ENCODE measurements around the gene CCND2. TPM values are rescaled to one million over a fixed set of nuclear protein-coding genes. Genes with fewer than 3 reads are reported as not detected.

Gene CCND2
- total and polyA plus RNA-seq, 9 of the 15 experiments (the other 6 are each of a cell fraction or from before 2014, with no cell fraction given): 13.6 to 99.3 (median 39.6) TPM

DNA sequence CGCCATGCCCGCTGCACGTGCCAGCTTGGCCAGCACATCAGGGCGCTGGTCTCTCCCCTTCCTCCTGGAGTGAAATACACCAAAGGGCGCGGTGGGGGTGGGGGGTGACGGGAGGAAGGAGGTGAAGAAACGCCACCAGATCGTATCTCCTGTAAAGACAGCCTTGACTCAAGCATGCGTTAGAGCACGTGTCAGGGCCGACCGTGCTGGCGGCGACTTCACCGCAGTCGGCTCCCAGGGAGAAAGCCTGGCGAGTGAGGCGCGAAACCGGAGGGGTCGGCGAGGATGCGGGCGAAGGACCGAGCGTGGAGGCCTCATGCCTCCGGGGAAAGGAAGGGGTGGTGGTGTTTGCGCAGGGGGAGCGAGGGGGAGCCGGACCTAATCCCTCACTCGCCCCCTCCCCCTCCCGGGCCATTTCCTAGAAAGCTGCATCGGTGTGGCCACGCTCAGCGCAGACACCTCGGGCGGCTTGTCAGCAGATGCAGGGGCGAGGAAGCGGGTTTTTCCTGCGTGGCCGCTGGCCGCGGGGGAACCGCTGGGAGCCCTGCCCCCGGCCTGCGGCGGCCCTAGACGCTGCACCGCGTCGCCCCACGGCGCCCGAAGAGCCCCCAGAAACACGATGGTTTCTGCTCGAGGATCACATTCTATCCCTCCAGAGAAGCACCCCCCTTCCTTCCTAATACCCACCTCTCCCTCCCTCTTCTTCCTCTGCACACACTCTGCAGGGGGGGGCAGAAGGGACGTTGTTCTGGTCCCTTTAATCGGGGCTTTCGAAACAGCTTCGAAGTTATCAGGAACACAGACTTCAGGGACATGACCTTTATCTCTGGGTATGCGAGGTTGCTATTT, 914 bp upstream of the CCND2 start (continued):
- TF ChIP-seq, protein P1, sequence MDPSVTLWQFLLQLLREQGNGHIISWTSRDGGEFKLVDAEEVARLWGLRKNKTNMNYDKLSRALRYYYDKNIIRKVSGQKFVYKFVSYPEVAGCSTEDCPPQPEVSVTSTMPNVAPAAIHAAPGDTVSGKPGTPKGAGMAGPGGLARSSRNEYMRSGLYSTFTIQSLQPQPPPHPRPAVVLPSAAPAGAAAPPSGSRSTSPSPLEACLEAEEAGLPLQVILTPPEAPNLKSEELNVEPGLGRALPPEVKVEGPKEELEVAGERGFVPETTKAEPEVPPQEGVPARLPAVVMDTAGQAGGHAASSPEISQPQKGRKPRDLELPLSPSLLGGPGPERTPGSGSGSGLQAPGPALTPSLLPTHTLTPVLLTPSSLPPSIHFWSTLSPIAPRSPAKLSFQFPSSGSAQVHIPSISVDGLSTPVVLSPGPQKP (CRISPR knock-in tag; IDR thresholded peaks at IDR 0.05): no peak
- TF ChIP-seq MAZ (CRISPR knock-in tag; conservative IDR thresholded peaks at IDR 0.05 in 1 of 2, IDR thresholded peaks at IDR 0.05 in 1 of 2) (peak; percentile 59 to 86; a peak in 3 of 4 replicates), PKNOX1 (IDR thresholded peaks at IDR 0.05) (0 out of 2 replicates have a peak, but pooled peaks have one; percentile 30), ZNF699 (CRISPR knock-in tag; IDR thresholded peaks at IDR 0.05; ENCODE audit: insufficient replicate concordance) (no peak), RBM34 (IDR thresholded peaks at IDR 0.05; ENCODE audit: borderline replicate concordance, insufficient read depth, low read length) (no peak), ZBED1 (IDR thresholded peaks at IDR 0.05) (no peak), CBFA2T2 (conservative IDR thresholded peaks at IDR 0.05) (no peak; the same call in 1 of the 2 replicates), L3MBTL2 (IDR thresholded peaks at IDR 0.05) (peak; percentile 98), ZNF212 (CRISPR knock-in tag; IDR thresholded peaks at IDR 0.05) (no peak), HBP1 (CRISPR knock-in tag; IDR thresholded peaks at IDR 0.05) (no peak), SAFB (IDR thresholded peaks at IDR 0.05; ENCODE audit: borderline replicate concordance, low read depth, low read length) (peak; percentile 76; the same call in 1 of the 2 replicates), U2AF2 (optimal IDR thresholded peaks at IDR 0.05; ENCODE audit: low read depth, low read length) (no peak)
- TF ChIP-seq, protein P2, sequence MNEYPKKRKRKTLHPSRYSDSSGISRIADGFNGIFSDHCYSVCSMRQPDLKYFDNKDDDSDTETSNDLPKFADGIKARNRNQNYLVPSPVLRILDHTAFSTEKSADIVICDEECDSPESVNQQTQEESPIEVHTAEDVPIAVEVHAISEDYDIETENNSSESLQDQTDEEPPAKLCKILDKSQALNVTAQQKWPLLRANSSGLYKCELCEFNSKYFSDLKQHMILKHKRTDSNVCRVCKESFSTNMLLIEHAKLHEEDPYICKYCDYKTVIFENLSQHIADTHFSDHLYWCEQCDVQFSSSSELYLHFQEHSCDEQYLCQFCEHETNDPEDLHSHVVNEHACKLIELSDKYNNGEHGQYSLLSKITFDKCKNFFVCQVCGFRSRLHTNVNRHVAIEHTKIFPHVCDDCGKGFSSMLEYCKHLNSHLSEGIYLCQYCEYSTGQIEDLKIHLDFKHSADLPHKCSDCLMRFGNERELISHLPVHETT (CRISPR knock-in tag; conservative IDR thresholded peaks at IDR 0.05 in 1 of 2, IDR thresholded peaks at IDR 0.05 in 1 of 2): no peak
- TF ChIP-seq, protein P3, sequence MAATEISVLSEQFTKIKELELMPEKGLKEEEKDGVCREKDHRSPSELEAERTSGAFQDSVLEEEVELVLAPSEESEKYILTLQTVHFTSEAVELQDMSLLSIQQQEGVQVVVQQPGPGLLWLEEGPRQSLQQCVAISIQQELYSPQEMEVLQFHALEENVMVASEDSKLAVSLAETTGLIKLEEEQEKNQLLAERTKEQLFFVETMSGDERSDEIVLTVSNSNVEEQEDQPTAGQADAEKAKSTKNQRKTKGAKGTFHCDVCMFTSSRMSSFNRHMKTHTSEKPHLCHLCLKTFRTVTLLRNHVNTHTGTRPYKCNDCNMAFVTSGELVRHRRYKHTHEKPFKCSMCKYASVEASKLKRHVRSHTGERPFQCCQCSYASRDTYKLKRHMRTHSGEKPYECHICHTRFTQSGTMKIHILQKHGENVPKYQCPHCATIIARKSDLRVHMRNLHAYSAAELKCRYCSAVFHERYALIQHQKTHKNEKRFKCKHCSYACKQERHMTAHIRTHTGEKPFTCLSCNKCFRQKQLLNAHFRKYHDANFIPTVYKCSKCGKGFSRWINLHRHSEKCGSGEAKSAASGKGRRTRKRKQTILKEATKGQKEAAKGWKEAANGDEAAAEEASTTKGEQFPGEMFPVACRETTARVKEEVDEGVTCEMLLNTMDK (IDR thresholded peaks at IDR 0.05; ENCODE audit: borderline replicate concordance, insufficient read depth, low read depth, low read length, poor library complexity, severe bottlenecking): no peak
- TF ChIP-seq, protein P4, sequence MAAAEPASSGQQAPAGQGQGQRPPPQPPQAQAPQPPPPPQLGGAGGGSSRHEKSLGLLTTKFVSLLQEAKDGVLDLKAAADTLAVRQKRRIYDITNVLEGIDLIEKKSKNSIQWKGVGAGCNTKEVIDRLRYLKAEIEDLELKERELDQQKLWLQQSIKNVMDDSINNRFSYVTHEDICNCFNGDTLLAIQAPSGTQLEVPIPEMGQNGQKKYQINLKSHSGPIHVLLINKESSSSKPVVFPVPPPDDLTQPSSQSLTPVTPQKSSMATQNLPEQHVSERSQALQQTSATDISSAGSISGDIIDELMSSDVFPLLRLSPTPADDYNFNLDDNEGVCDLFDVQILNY (CRISPR knock-in tag; IDR thresholded peaks at IDR 0.05): no peak
- TF ChIP-seq, protein P5, sequence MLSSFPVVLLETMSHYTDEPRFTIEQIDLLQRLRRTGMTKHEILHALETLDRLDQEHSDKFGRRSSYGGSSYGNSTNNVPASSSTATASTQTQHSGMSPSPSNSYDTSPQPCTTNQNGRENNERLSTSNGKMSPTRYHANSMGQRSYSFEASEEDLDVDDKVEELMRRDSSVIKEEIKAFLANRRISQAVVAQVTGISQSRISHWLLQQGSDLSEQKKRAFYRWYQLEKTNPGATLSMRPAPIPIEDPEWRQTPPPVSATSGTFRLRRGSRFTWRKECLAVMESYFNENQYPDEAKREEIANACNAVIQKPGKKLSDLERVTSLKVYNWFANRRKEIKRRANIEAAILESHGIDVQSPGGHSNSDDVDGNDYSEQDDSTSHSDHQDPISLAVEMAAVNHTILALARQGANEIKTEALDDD (IDR thresholded peaks at IDR 0.05): 0 out of 2 replicates have a peak, but pooled peaks have one; percentile 6

Data from K562 (cell line).